ENCODE measurements around the gene PARD3B.

DNA sequence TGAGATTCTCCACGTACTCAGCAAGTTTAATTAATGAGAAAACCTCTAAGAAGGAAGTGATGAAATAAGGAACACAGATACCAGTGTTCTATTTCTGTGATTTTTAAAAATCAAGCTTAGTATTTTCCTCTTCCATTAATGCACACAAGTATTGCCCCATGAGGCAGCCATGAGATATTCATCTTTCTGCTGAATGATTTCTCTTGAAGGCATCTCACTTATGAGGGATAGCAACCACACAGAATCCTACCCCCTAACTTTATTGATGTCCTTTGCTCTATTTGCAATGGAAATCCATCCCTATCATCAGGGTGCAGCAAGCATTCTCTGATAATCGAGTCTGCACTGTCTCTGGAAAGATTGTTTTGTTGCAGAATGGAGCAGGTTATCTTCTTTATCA lies 893.0 kb downstream of the PARD3B start:
- TF ChIP-seq, protein P1, sequence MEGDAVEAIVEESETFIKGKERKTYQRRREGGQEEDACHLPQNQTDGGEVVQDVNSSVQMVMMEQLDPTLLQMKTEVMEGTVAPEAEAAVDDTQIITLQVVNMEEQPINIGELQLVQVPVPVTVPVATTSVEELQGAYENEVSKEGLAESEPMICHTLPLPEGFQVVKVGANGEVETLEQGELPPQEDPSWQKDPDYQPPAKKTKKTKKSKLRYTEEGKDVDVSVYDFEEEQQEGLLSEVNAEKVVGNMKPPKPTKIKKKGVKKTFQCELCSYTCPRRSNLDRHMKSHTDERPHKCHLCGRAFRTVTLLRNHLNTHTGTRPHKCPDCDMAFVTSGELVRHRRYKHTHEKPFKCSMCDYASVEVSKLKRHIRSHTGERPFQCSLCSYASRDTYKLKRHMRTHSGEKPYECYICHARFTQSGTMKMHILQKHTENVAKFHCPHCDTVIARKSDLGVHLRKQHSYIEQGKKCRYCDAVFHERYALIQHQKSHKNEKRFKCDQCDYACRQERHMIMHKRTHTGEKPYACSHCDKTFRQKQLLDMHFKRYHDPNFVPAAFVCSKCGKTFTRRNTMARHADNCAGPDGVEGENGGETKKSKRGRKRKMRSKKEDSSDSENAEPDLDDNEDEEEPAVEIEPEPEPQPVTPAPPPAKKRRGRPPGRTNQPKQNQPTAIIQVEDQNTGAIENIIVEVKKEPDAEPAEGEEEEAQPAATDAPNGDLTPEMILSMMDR (IDR thresholded peaks at IDR 0.05), result no peak
- TF ChIP-seq POLR2A (IDR thresholded peaks at IDR 0.05), result no peak
